MM.1S (cell line): ENCODE data around the gene MAGEA6.
"Not testable (repeated sequence)": the region's sequence is repeated elsewhere in the genome, so short reads cannot be mapped to it uniquely, and the experiment has no call there.

ENCODE experiments used
- DNase-seq: peaks from one replicate; pipeline ENCODE4 v3.0.0-alpha.2; 2015
- H2AFZ ChIP-seq: fragments of 300-600 bp; sonication (generic); 2 replicates; pipeline ENCODE4 v1.6.0; 2016; ENCODE audit warnings: antibody characterized with exemption, low read length
- H3F3A ChIP-seq: fragments of 300-600 bp; sonication (generic); 2 replicates; pipeline ENCODE4 v1.6.1; 2016; ENCODE audit warnings: mild to moderate bottlenecking, antibody characterized with exemption, low read length, moderate library complexity, mixed read lengths; ENCODE audit not compliant: insufficient read depth
- H3K27ac ChIP-seq: fragments of 300-600 bp; sonication (generic); 2 replicates; pipeline ENCODE4 v1.5.1; 2016; ENCODE audit warnings: mild to moderate bottlenecking, low read length
- H3K27me3 ChIP-seq: fragments of 300-600 bp; sonication (generic); replicated peaks from 2 replicates; pipeline ENCODE4 v1.6.0; 2016; ENCODE audit warnings: low read length; ENCODE audit not compliant: insufficient read depth
- H3K36me3 ChIP-seq: fragments of 300-600 bp; sonication (generic); replicated peaks from 2 replicates; pipeline ENCODE4 v1.6.1; 2016; ENCODE audit warnings: mild to moderate bottlenecking, low read length, mixed read lengths; ENCODE audit not compliant: insufficient read depth
- H3K4me1 ChIP-seq: fragments of 300-600 bp; sonication (generic); 2 replicates; pipeline ENCODE4 v1.6.1; 2016; ENCODE audit warnings: low read length, mixed read lengths
- H3K4me2 ChIP-seq: fragments of 300-600 bp; sonication (generic); 2 replicates; pipeline ENCODE4 v1.6.0; 2016; ENCODE audit warnings: low read depth, low read length
- H3K4me3 ChIP-seq: fragments of 300-600 bp; sonication (generic); 2 replicates; pipeline ENCODE4 v1.5.1; 2016; ENCODE audit warnings: low read length, mixed read lengths
- H3K79me2 ChIP-seq: fragments of 300-600 bp; sonication (generic); 2 replicates; pipeline ENCODE4 v1.6.1; 2016; ENCODE audit warnings: mixed run types, low read length, mixed read lengths
- H3K9ac ChIP-seq: fragments of 300-600 bp; sonication (generic); 2 replicates; pipeline ENCODE4 v1.6.1; 2016; ENCODE audit warnings: low read length, mixed read lengths
- H3K9me2 ChIP-seq: fragments of 300-600 bp; sonication (generic); replicated peaks from 2 replicates; pipeline ENCODE4 v1.6.1; 2016; ENCODE audit warnings: mild to moderate bottlenecking, low read length, mixed read lengths; ENCODE audit not compliant: insufficient read depth
- H3K9me3 ChIP-seq: fragments of 300-600 bp; sonication (generic); replicated peaks from 2 replicates; pipeline ENCODE4 v1.6.1; 2016; ENCODE audit warnings: mild to moderate bottlenecking, low read length, mixed read lengths; ENCODE audit not compliant: insufficient read depth
- H4K20me1 ChIP-seq: fragments of 300-600 bp; sonication (generic); 2 replicates; pipeline ENCODE4 v1.6.1; 2016; ENCODE audit warnings: mild to moderate bottlenecking, low read length, moderate library complexity, mixed read lengths; ENCODE audit not compliant: insufficient read depth
- EZH2 ChIP-seq: fragments of 300-600 bp; sonication (generic); optimal IDR thresholded peaks from 2 replicates; pipeline ENCODE3; 2017; ENCODE audit warnings: low read depth, mild to moderate bottlenecking, antibody characterized with exemption, low read length, mixed read lengths
- EZH2phosphoT487 ChIP-seq: fragments of 300-600 bp; sonication (generic); IDR thresholded peaks from 2 replicates; pipeline ENCODE4 v1.6.1; 2018; ENCODE audit warnings: antibody characterized with exemption, low read length
- TF ChIP-seq, protein P1 (sequence below): fragments of 300-600 bp; sonication (generic); IDR thresholded peaks from 2 replicates; pipeline ENCODE4 v1.5.1; 2016; ENCODE audit warnings: antibody characterized with exemption, low read length, mixed read lengths

The MAGEA6 gene

GRCh38 chrX:152735860-152736511, 33.5 kb downstream of the MAGEA6 start:
- no peak overlapping the region for H3K27ac ChIP-seq
- DNase-seq = peak; percentile 4
- H3K27me3 ChIP-seq = no peaks in the 10 kb centered on the region
- no peak overlapping the region for H3K4me3 ChIP-seq
- no peaks in the 10 kb centered on the region for H3K9me3 ChIP-seq
- no peaks in the 10 kb centered on the region for H3K9me2 ChIP-seq
- no peaks in the 10 kb centered on the region for H3K4me1 ChIP-seq
- H3F3A ChIP-seq = no peaks in the 10 kb centered on the region
- no peak overlapping the region for H3K4me2 ChIP-seq
- no peak overlapping the region for H3K9ac ChIP-seq
- H2AFZ ChIP-seq = no peak overlapping the region
- no peaks in the 10 kb centered on the region for H4K20me1 ChIP-seq
- no peaks in the 10 kb centered on the region for H3K36me3 ChIP-seq
- H3K79me2 ChIP-seq = no peaks in the 10 kb centered on the region
- no peak for TF ChIP-seq EZH2
- TF ChIP-seq, protein P1, sequence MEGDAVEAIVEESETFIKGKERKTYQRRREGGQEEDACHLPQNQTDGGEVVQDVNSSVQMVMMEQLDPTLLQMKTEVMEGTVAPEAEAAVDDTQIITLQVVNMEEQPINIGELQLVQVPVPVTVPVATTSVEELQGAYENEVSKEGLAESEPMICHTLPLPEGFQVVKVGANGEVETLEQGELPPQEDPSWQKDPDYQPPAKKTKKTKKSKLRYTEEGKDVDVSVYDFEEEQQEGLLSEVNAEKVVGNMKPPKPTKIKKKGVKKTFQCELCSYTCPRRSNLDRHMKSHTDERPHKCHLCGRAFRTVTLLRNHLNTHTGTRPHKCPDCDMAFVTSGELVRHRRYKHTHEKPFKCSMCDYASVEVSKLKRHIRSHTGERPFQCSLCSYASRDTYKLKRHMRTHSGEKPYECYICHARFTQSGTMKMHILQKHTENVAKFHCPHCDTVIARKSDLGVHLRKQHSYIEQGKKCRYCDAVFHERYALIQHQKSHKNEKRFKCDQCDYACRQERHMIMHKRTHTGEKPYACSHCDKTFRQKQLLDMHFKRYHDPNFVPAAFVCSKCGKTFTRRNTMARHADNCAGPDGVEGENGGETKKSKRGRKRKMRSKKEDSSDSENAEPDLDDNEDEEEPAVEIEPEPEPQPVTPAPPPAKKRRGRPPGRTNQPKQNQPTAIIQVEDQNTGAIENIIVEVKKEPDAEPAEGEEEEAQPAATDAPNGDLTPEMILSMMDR = no peak
- TF ChIP-seq EZH2phosphoT487 = no peak

DNA sequence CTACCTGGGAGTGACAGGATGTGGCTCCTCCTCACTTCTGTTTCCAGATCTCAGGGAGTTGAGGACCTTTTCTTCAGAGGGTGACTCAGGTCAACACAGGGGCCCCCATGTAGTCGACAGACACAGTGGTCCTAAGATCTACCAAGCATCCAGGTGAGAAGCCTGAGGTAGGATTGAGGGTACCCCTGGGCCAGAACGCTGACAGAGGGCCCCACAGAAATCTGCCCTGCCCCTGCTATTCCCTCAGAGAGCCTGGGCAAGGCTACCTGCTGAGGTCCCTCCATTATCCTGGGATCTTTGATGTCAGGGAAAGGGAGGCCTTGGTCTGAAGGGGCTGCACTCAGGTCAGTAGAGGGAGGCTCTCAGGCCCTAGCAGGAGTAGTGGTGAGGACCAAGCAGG, 34.4 kb downstream of the MAGEA6 start:
- Histone ChIP-seq H3K27ac (no peak overlapping the region), H3F3A (no peaks in the 10 kb centered on the region), H3K4me3 (no peak overlapping the region), H3K4me1 (no peaks in the 10 kb centered on the region), H3K36me3 (no peaks in the 10 kb centered on the region), H3K4me2 (no peak overlapping the region), H3K9me3 (no peaks in the 10 kb centered on the region), H3K9me2 (no peaks in the 10 kb centered on the region), H3K9ac (no peak overlapping the region), H4K20me1 (no peaks in the 10 kb centered on the region), H3K79me2 (no peaks in the 10 kb centered on the region), H2AFZ (no peak overlapping the region), H3K27me3 (no peaks in the 10 kb centered on the region)
- TF ChIP-seq EZH2phosphoT487 = no peak
- TF ChIP-seq EZH2 = no peak
- TF ChIP-seq, protein P1 = no peak
- DNase-seq = no peak

DNA sequence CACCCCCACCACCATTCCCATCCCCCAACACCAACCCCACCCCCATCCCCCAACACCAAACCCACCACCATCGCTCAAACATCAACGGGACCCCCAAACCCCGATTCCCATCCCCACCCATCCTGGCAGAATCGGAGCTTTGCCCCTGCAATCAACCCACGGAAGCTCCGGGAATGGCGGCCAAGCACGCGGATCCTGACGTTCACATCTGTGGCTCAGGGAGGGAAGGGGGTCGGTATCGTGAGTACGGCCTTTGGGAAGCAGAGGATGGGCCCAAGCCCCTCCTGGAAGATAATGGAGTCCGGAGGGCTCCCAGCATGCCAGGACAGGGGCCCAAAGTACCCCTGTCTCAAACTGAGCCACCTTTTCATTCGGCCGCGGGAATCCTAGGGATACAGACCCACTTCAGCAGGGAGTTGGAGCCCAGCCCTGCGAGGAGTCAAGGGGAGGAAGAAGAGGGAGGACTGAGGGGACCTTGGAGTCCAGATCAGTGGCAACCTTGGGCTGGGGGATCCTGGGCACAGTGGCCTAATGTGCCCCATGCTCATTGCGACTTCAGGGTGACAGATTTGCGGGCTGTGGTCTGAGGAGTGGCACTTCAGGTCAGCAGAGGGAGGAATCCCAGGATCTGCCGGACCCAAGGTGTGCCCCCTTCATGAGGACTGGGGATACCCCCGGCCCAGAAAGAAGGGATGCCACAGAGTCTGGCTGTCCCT, 35.2 kb downstream of the MAGEA6 start:
- not testable (repeated sequence) for H4K20me1 ChIP-seq, H3K9ac ChIP-seq, H3K4me3 ChIP-seq, H3K36me3 ChIP-seq, H3K79me2 ChIP-seq, H3K9me2 ChIP-seq, H2AFZ ChIP-seq, H3K4me2 ChIP-seq, H3K4me1 ChIP-seq, H3F3A ChIP-seq, H3K27me3 ChIP-seq, DNase-seq, H3K27ac ChIP-seq, H3K9me3 ChIP-seq
